MM.1S (cell line): ENCODE measurements around the gene FAM110D.
A peak's percentile ranks its signal among the peaks of the same experiment; 100 is the strongest.

Source experiments
- DNase-seq: peaks from one replicate; pipeline ENCODE4 v3.0.0-alpha.2; 2015
- H2AFZ ChIP-seq: fragments of 300-600 bp; sonication (generic); 2 replicates; pipeline ENCODE4 v1.6.0; 2016; ENCODE audit warnings: antibody characterized with exemption, low read length
- H3F3A ChIP-seq: fragments of 300-600 bp; sonication (generic); 2 replicates; pipeline ENCODE4 v1.6.1; 2016; ENCODE audit warnings: mild to moderate bottlenecking, antibody characterized with exemption, low read length, moderate library complexity, mixed read lengths; ENCODE audit not compliant: insufficient read depth
- H3K27ac ChIP-seq: fragments of 300-600 bp; sonication (generic); 2 replicates; pipeline ENCODE4 v1.5.1; 2016; ENCODE audit warnings: mild to moderate bottlenecking, low read length
- H3K27me3 ChIP-seq: fragments of 300-600 bp; sonication (generic); replicated peaks from 2 replicates; pipeline ENCODE4 v1.6.0; 2016; ENCODE audit warnings: low read length; ENCODE audit not compliant: insufficient read depth
- H3K36me3 ChIP-seq: fragments of 300-600 bp; sonication (generic); replicated peaks from 2 replicates; pipeline ENCODE4 v1.6.1; 2016; ENCODE audit warnings: mild to moderate bottlenecking, low read length, mixed read lengths; ENCODE audit not compliant: insufficient read depth
- H3K4me1 ChIP-seq: fragments of 300-600 bp; sonication (generic); 2 replicates; pipeline ENCODE4 v1.6.1; 2016; ENCODE audit warnings: low read length, mixed read lengths
- H3K4me2 ChIP-seq: fragments of 300-600 bp; sonication (generic); 2 replicates; pipeline ENCODE4 v1.6.0; 2016; ENCODE audit warnings: low read depth, low read length
- H3K4me3 ChIP-seq: fragments of 300-600 bp; sonication (generic); 2 replicates; pipeline ENCODE4 v1.5.1; 2016; ENCODE audit warnings: low read length, mixed read lengths
- H3K79me2 ChIP-seq: fragments of 300-600 bp; sonication (generic); 2 replicates; pipeline ENCODE4 v1.6.1; 2016; ENCODE audit warnings: mixed run types, low read length, mixed read lengths
- H3K9ac ChIP-seq: fragments of 300-600 bp; sonication (generic); 2 replicates; pipeline ENCODE4 v1.6.1; 2016; ENCODE audit warnings: low read length, mixed read lengths
- H3K9me2 ChIP-seq: fragments of 300-600 bp; sonication (generic); replicated peaks from 2 replicates; pipeline ENCODE4 v1.6.1; 2016; ENCODE audit warnings: mild to moderate bottlenecking, low read length, mixed read lengths; ENCODE audit not compliant: insufficient read depth
- H3K9me3 ChIP-seq: fragments of 300-600 bp; sonication (generic); replicated peaks from 2 replicates; pipeline ENCODE4 v1.6.1; 2016; ENCODE audit warnings: mild to moderate bottlenecking, low read length, mixed read lengths; ENCODE audit not compliant: insufficient read depth
- H4K20me1 ChIP-seq: fragments of 300-600 bp; sonication (generic); 2 replicates; pipeline ENCODE4 v1.6.1; 2016; ENCODE audit warnings: mild to moderate bottlenecking, low read length, moderate library complexity, mixed read lengths; ENCODE audit not compliant: insufficient read depth
- CTCF ChIP-seq: fragments of 300-600 bp; sonication (generic); IDR thresholded peaks from 2 replicates; pipeline ENCODE4 v1.5.1; 2016; ENCODE audit warnings: antibody characterized with exemption, low read length, mixed read lengths
- EZH2 ChIP-seq: fragments of 300-600 bp; sonication (generic); optimal IDR thresholded peaks from 2 replicates; pipeline ENCODE3; 2017; ENCODE audit warnings: low read depth, mild to moderate bottlenecking, antibody characterized with exemption, low read length, mixed read lengths
- EZH2phosphoT487 ChIP-seq: fragments of 300-600 bp; sonication (generic); IDR thresholded peaks from 2 replicates; pipeline ENCODE4 v1.6.1; 2018; ENCODE audit warnings: antibody characterized with exemption, low read length

FAM110D gene

DNA sequence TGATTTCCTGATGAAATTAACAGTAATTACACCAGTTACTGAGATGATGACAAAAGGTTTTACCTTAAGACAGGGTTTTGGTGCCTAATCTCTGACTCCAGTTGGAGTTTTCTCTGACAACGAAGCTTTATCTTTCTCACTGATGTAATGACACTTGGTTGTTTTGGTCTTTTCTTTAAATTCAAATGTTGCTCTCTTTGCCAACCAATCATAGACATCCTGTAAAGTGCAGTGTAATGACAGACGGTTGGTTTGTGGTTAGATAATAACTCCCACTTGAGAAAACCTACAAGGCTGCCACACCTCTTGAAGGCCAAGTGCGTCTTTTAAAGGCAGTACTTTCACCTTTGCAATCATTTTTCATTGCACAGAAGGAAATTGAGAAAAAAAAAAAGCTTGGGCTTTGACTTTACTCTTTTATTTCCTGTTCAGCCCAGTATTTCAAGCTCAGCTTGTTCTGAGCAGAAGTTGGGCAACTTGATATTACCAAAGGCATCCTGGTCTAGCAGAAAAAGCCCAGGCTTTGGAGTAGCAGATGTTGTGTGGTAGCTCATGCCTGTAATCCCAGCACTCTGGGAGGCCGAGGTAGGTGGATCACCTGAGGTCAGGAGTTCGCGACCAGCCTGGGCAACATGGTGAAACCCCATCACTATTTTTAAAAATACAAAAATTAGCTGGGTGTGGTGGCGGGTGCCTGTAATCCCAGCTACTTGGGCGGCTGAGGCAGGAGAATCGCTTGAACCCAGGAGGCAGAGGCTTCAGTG, 32.4 kb upstream of the FAM110D start:
- Histone ChIP-seq H3K27ac (peak overlapping the region; percentile 62; the same call in 1 of the 2 replicates), H3K4me3 (peak overlapping the region; percentile 32; the same call in 1 of the 2 replicates), H3K9me3 (no peaks in the 10 kb centered on the region), H3K4me1 (peaks cover 26% of the 10 kb centered on the region), H3K79me2 (peaks cover 35% of the 10 kb centered on the region), H4K20me1 (no peaks in the 10 kb centered on the region), H3K36me3 (no peaks in the 10 kb centered on the region), H3K9me2 (no peaks in the 10 kb centered on the region), H2AFZ (no peak overlapping the region), H3K27me3 (no peaks in the 10 kb centered on the region), H3K4me2 (peak overlapping the region; percentile 72), H3F3A (peaks cover 18% of the 10 kb centered on the region), H3K9ac (peak overlapping the region; percentile 21; the same call in 1 of the 2 replicates)
- TF ChIP-seq CTCF (no peak), EZH2 (no peak), EZH2phosphoT487 (no peak)
- DNase-seq: peak; percentile 93

DNA sequence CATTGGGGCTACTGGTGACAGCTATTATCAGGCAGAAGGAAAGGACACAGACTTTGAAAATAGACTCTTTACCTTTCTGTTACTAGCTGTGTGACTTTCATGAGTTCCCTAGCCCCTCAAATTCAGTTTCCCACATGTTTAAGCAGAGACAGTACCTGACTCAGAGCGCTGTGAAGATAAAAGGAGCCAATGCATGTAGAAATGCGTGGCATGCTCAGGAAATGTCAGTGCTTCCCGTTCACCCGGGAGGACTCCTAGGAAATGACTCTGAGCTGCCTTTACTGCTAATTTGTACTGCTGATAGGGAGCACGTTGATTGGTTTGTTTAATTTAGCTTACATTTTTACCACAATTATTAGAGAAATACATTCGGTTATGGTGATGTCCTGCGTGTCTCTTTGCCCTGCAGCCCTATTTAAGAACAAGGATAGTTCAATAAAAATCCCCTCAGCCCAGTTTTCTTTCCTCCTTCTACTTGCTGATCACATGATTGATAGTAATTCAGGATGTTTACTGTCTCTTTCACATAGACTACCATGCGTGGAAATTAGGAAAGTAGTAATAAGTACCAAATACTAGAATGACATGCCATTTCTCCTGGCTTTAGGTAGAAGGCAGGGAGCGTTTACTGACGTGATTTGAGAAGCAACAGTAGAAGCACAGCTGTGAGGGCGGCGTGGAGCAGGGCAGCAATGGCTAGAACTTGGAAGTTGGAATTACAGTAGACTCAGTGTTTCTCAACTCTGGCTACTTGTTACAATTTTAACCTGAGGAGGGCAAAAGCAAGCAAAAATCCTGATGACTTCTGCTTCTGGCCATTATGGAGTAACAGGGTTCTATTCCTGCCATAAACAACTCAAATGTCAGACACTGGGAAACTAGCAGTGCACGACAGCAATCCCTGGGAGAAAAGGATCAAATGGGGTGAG, 31.4 kb upstream of the FAM110D start:
- Histone ChIP-seq H3K79me2 (peaks cover 25% of the 10 kb centered on the region), H2AFZ (no peak overlapping the region), H3K36me3 (no peaks in the 10 kb centered on the region), H3K4me3 (no peak overlapping the region), H3K27me3 (no peaks in the 10 kb centered on the region), H3K9me3 (no peaks in the 10 kb centered on the region), H3K9ac (no peak overlapping the region), H3F3A (peaks cover 18% of the 10 kb centered on the region), H3K9me2 (no peaks in the 10 kb centered on the region), H3K27ac (no peak overlapping the region), H3K4me2 (peak overlapping the region; percentile 72; the same call in 1 of the 2 replicates), H4K20me1 (no peaks in the 10 kb centered on the region), H3K4me1 (peaks cover 26% of the 10 kb centered on the region)
- no peak for TF ChIP-seq CTCF
- no peak for DNase-seq

GRCh38 chr1:26129778-26130177, 29.1 kb upstream of the FAM110D start:
- DNase-seq: no peak
- no peaks in the 10 kb centered on the region for H3K27me3 ChIP-seq
- H3K79me2 ChIP-seq: peaks cover 4% of the 10 kb centered on the region
- TF ChIP-seq EZH2phosphoT487: no peak
- no peak for TF ChIP-seq EZH2
- no peak overlapping the region for H3K4me3 ChIP-seq
- no peak overlapping the region for H3K4me2 ChIP-seq
- no peak overlapping the region for H3K27ac ChIP-seq
- H2AFZ ChIP-seq: no peak overlapping the region
- no peaks in the 10 kb centered on the region for H3K9me3 ChIP-seq
- H4K20me1 ChIP-seq: no peaks in the 10 kb centered on the region; the same call in 1 of the 2 replicates
- no peaks in the 10 kb centered on the region for H3K36me3 ChIP-seq
- H3F3A ChIP-seq: peaks cover 18% of the 10 kb centered on the region
- H3K4me1 ChIP-seq: peaks cover 19% of the 10 kb centered on the region
- no peak overlapping the region for H3K9ac ChIP-seq
- no peaks in the 10 kb centered on the region for H3K9me2 ChIP-seq
